HG03558 (cell line): Measurements from ENCODE around the gene MAPK9.

Source experiments
- ATAC-seq: cut with Tn5 transposase; IDR thresholded peaks from one replicate; pipeline ENCODE4 v1.9.1; 2021; ENCODE audit warnings: moderate number of reproducible peaks; ENCODE audit not compliant: unreplicated experiment; ENCODE audit errors: extremely low read depth

Gene MAPK9

DNA sequence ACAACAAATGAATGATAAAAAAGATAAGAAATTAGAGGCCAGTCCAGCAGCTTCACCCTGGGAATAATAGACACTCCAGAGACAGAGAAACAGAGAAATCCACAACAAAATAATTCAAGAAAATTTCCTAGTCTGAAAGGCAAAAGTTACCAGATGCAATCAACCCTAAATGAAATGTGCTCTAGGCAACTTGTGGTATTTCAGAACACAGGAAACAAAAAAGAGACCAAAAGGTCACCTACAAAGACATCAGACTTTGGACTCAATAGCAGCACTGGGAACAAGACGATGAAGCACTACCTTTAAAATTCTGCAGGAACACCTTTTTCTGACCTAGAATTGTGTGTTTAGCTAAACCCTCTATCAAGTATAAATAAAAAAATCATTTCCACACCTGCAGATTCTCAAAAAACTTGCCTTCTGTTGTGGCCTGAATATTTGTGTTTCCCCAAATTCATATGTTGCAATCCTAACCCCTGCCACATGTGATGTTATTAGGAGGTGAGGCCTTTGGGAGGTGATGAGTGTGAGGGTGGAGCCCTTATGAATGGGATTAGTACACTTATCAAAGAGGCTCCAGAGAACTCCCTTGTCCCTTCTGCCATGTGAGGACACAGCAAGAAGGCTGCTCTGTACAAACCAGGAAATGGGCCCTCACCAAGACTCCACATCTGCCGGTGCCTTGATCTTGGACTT is 5.9 kb upstream of the MAPK9 start:
- no peak for ATAC-seq

DNA sequence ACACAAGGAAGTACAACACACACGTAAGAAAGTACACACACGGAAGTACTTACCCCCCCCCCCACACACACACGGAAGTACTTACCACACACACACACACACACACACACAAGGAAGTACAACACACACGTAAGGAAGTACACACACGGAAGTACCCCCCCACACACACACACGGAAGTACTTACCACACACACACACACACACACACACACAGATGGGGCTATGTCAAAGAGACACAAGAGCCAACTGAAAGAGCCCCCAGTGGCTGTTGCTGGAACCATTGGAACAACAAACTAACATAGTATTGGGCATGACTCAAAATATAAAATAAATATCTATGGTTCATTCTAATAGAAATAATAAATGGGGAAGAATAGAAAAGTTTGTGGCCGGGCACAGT is 4.9 kb upstream of the MAPK9 start:
- no peak for ATAC-seq

DNA sequence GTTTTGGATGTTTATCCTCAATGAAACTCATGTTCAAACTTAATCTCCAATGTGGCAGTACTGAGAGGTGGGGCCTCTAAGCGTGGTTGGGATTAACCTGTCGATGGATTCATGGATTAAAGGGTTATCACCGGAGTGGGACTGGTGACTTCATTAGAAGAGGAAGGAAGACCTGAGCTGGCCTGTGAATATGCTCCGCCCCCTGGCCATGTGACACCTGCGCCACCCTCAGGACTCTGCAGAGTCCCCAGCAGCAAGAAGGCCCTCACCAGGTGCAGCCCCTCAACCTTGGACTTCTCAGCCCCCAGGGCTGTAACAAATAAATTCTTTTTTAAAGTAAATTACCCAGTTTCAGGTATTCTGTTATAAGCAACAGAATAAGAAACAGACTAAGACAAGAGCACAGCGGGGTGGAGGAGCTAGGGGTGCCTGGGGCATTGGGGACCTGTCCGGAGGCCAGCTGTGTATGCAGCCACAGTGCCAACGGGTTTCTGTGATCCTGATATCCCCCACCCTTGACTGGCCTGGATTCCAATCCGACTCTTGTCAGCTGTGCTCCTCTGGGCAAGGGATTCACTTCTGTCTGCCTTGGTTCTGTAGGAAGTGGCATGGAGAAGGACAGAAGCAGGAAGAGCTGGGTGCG is 3.2 kb upstream of the MAPK9 start:
- ATAC-seq, result no peak

DNA sequence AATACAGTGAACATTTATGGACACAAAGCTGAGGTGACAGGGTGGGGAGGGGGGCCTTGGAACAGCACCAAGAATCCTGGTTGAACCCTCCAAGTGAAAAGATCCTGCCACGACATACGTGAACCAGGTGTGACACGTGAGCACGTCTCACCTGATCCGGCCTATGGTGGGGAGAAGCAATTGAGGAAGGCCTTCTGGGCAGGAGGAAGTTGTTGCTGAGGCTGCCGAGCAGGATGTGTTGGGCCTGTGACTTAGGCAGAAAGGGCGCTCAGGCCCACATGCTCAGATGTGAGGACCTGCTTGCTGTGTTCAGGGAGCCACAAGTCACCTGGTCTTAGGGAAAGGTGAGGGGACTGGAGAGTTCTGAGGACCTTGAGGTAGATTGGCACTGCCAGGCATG is 2.5 kb upstream of the MAPK9 start:
- ATAC-seq, result no peak

- ATAC-seq, result peak; percentile 21
Observed at GRCh38 chr5:180291234-180291940, 496 bp downstream of the MAPK9 start.

- ATAC-seq, result no peak
Observed at GRCh38 chr5:180290568-180291233, 1.2 kb downstream of the MAPK9 start.

- ATAC-seq, result no peak
Observed at GRCh38 chr5:180289966-180290365, 1.9 kb downstream of the MAPK9 start.

DNA sequence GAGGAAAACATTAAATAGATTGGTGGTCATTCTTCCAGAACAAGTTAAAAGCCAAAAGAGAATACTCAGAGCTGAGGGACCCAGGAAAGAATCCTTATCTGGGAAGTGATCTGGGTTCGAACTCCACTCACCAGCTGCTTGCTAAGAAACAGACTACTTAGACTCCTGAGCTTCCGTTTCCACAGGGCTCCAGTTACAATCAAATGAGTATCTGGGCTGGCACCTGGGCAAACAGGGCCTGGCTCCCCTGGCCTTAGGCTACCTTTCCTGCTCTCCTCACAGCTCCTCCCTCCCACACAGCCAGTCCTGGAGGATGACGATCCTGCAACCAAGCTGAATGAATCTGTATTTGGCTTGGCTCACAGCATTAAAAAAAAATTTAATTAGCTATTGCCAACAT is 2.5 kb downstream of the MAPK9 start:
- no peak for ATAC-seq

DNA sequence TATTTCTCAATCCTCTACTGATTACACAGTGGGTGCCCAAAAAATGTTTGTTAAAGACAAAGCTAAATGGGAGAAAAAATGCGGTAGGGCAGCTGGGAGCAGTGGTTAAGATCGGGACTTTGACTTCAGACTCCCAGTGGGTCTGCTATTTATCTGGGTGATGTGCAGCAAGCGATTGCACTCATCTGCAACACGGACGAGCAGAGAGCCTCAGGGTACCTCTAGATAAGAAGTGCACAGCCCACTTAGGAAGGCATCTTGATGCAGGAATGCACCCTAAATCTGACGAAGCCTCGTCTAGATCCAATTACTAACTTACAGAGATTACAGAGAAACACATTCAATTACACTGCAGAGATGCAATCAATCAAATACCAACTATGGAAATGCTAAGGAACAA is 4.0 kb downstream of the MAPK9 start:
- no peak for ATAC-seq

- ATAC-seq, result no peak
Observed at GRCh38 chr5:180287404-180287803, 4.5 kb downstream of the MAPK9 start.

DNA sequence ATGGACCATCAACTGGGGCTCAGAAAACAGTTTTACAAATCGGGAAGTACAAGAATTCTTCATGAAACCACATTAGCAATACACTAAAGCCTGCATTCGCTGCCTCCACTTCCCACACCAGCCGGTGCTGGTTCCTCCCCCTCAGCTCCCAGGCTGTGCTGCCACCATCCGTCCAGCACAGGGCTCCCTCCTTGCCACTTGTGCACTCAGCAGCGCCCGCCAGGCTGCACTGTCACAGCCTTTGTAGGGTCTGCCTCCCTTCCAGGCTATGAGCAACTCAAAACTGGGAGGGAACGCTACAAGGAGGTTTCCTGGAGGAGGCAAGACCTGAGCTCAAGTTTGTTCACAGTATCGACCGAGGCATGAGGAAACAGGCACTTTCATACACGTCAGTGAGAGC is 7.7 kb downstream of the MAPK9 start:
- ATAC-seq, result no peak

DNA sequence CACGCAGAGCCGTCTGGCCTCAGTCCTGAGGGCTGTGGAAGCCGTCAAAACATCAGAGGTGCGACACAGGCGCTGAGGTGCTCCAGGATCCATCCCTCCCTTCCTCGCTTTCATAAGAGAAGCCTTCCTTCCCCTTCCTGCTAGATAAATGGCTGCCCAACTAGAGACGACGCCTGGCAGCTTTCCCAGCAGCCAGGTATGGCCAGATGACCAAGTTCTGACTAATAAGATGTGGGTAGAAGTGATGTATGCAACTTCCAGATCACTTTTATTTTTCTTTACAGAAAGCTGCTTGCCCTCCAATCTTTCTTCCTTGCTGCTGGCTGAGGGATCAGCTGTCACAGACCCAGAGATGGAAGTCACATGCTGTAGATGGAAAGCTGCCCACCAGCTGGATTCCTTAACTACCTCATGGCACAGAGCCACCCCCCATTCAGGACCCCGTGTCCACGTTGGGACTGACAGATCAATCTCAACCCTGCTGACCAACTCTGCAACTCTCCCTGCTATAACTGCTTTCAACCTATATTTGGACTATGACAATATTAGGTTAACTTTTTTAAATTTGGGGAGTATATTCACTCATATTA is 8.8 kb downstream of the MAPK9 start:
- no peak for ATAC-seq

- ATAC-seq, result no peak
Observed at GRCh38 chr5:180282281-180282680, 9.6 kb downstream of the MAPK9 start.

- no peak for ATAC-seq
Observed at GRCh38 chr5:180281706-180282105, 10.2 kb downstream of the MAPK9 start.

GRCh38 chr5:180274695-180275094 is 17.2 kb downstream of the MAPK9 start:
- no peak for ATAC-seq

- no peak for ATAC-seq
Observed at GRCh38 chr5:180271221-180271620, 20.7 kb downstream of the MAPK9 start.

DNA sequence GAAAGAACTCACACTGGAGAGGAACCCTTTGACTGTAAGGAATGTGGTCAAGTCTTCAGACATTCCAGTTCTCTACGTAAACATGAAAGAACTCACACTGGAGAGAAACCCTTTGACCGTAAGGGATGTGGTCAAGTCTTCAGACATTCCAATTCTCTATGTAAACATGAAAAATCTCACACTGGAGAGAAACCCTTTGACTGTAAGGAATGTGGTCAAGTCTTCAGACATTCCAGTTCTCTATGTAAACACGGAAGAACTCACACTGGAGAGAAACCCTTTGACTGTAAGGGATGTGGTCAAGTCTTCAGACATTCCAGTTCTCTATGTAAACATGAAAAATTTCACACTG is 32.6 kb downstream of the MAPK9 start:
- no peak for ATAC-seq

DNA sequence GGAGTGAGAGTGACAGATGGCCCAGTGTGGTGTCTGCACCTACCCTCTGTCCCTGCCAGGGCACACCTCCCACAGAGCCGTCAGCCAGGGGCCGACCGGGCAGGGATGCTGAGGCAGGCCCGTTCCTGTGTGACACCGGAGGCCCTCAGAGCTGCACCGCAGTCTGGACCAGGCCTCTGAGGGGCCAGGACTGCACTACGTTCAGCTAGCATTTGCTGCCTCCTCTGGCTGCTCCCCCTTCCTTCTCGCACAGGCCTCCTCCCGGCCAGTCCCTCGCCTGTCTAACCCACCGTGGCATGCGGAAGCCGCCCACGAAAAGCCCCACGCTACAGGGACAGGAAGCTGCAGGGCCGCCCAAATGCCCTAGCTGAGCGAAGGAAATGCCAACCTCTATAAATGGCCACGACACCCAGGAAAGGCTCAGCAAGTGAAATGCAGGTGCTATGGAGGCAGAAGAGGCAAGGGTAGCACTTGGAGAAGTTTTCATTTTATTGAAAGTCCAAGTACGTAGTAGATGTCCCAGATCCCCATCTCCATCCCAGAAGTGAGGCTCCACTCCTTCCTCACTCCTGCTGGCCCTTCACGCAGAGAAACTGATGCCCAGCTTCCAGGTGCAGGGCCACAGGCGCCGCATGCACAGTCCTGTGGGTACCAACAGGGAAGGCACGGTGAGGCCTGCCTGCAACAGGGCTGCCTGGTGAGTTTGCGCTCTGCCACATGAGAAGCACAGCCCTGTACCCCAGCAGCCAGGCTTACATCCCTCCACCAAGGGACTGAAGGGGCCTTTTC is 38.7 kb downstream of the MAPK9 start:
- no peak for ATAC-seq

- no peak for ATAC-seq
Observed at GRCh38 chr5:180251887-180252286, 40.0 kb downstream of the MAPK9 start.

DNA sequence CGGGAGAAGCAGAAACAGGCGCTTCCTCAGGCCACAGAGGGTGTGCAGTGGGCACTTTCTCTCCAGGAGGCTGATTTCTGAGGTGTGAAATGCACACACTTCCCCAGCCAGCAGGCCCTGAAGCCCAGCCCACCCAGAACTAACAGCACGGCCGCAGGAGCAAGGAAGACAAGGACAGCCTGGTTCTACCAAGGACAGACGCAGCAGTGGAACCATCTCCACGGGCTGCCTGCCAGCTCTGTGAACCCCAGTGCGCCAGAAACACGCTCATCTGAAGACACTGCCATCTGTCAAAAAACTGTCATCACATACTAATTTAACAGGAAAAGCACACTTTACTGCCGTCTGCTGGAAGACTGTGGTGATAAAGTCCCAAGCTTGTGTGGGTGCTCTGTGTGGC is 40.7 kb downstream of the MAPK9 start:
- no peak for ATAC-seq
